Measurements from ENCODE around the gene SERPINA5. TPM values are rescaled to one million over a fixed set of nuclear protein-coding genes. Genes with fewer than 3 reads are reported as not detected.
A peak's percentile ranks its signal among the peaks of the same experiment; 100 is the strongest.

SERPINA5 gene
- total and polyA plus RNA-seq, 2 of the 13 experiments (the other 11 are each of a cell fraction or from before 2014, with no cell fraction given) = 449 to 498 TPM

- 0 out of 2 replicates have a peak, but pooled peaks have one; percentile 43 for TF ChIP-seq POGK (CRISPR knock-in tag; conservative IDR thresholded peaks at IDR 0.05)
- peak; percentile 30 for TF ChIP-seq ZNF781 (CRISPR knock-in tag; IDR thresholded peaks at IDR 0.05; ENCODE audit: borderline replicate concordance, not compliant biosample characterization)
- 0 out of 2 replicates have a peak, but pooled peaks have one; percentile 42 for TF ChIP-seq HOXA9 (CRISPR knock-in tag; IDR thresholded peaks at IDR 0.05; ENCODE audit: borderline replicate concordance)
- TF ChIP-seq AGO2 (optimal IDR thresholded peaks at IDR 0.05; ENCODE audit: low read depth, low read length) = peak; percentile 88
- peak; percentile 42; the same call in 1 of the 2 replicates for TF ChIP-seq TFAP4 (IDR thresholded peaks at IDR 0.05; ENCODE audit: borderline replicate concordance, low read depth)
- peak; percentile 76 for TF ChIP-seq ZNF687 (CRISPR knock-in tag; IDR thresholded peaks at IDR 0.05)
- TF ChIP-seq RFX5 (IDR thresholded peaks at IDR 0.05; ENCODE audit: low read depth, low read length) = no peak
- peak; percentile 72 for TF ChIP-seq CEBPG (CRISPR knock-in tag; IDR thresholded peaks at IDR 0.05)
- TF ChIP-seq ZC3H13 (CRISPR knock-in tag; IDR thresholded peaks at IDR 0.05) = peak; percentile 44; the same call in 1 of the 2 replicates
- 0 out of 2 replicates have a peak, but pooled peaks have one; percentile 23 for TF ChIP-seq SIN3A (IDR thresholded peaks at IDR 0.05; ENCODE audit: borderline replicate concordance, low read depth, low read length)
- no peak for TF ChIP-seq ZFP1 (CRISPR knock-in tag; IDR thresholded peaks at IDR 0.05)
- TF ChIP-seq IKZF5 (CRISPR knock-in tag; IDR thresholded peaks at IDR 0.05) = 0 out of 2 replicates have a peak, but pooled peaks have one; percentile 40
- no peak for TF ChIP-seq ZNF552 (CRISPR knock-in tag; IDR thresholded peaks at IDR 0.05; ENCODE audit: borderline replicate concordance)
- TF ChIP-seq PHF21A (CRISPR knock-in tag; IDR thresholded peaks at IDR 0.05) = peak; percentile 46; the same call in 1 of the 2 replicates
- 0 out of 2 replicates have a peak, but pooled peaks have one; percentile 37 for TF ChIP-seq ZBTB7A (CRISPR knock-in tag; IDR thresholded peaks at IDR 0.05)
- TF ChIP-seq ZSCAN31 (CRISPR knock-in tag; IDR thresholded peaks at IDR 0.05; ENCODE audit: low read depth) = no peak
- no peak for TF ChIP-seq MTA1 (CRISPR knock-in tag; IDR thresholded peaks at IDR 0.05; ENCODE audit: borderline replicate concordance)
- TF ChIP-seq RBFOX2 (IDR thresholded peaks at IDR 0.05; ENCODE audit: low read depth, low read length) = peak; percentile 85
- 0 out of 2 replicates have a peak, but pooled peaks have one; percentile 40 for TF ChIP-seq CREB3 (CRISPR knock-in tag; IDR thresholded peaks at IDR 0.05)
These were observed 31.6 kb downstream of the SERPINA5 start (continued) for GRCh38 chr14:94612580-94613554.
